HG03159 (cell line): Measurements from ENCODE around the gene GAREM2.

ENCODE experiments used
- ATAC-seq: cut with Tn5 transposase; IDR thresholded peaks from one replicate; pipeline ENCODE4 v1.9.1; 2021; ENCODE audit warnings: mild to moderate bottlenecking, moderate library complexity; ENCODE audit not compliant: unreplicated experiment

The GAREM2 gene

GRCh38 chr2:26169226-26169625 is 3.7 kb upstream of the GAREM2 start:
- ATAC-seq = no peak

GRCh38 chr2:26169681-26170414 is 3.0 kb upstream of the GAREM2 start:
- no peak for ATAC-seq

GRCh38 chr2:26170795-26171194 is 2.1 kb upstream of the GAREM2 start:
- no peak for ATAC-seq

GRCh38 chr2:26172189-26172870 is 558 bp upstream of the GAREM2 start:
- ATAC-seq = no peak

GRCh38 chr2:26173776-26174482 is 1.0 kb downstream of the GAREM2 start:
- no peak for ATAC-seq

- no peak for ATAC-seq
Measured at GRCh38 chr2:26174691-26175465, 2.0 kb downstream of the GAREM2 start.

- ATAC-seq = no peak
Measured at GRCh38 chr2:26175466-26176278, 2.8 kb downstream of the GAREM2 start.

- no peak for ATAC-seq
Measured at GRCh38 chr2:26176279-26176615, 3.4 kb downstream of the GAREM2 start.

- no peak for ATAC-seq
Measured at GRCh38 chr2:26177122-26177521, 4.2 kb downstream of the GAREM2 start.

GRCh38 chr2:26178246-26178645 is 5.4 kb downstream of the GAREM2 start:
- ATAC-seq = no peak

- ATAC-seq = no peak
Measured at GRCh38 chr2:26178746-26179436, 6.0 kb downstream of the GAREM2 start.

- no peak for ATAC-seq
Measured at GRCh38 chr2:26179446-26179913, 6.6 kb downstream of the GAREM2 start.

GRCh38 chr2:26182441-26182840 is 9.6 kb downstream of the GAREM2 start:
- ATAC-seq = no peak

- ATAC-seq = no peak
Measured at GRCh38 chr2:26182887-26183630, 10.2 kb downstream of the GAREM2 start.

- no peak for ATAC-seq
Measured at GRCh38 chr2:26184121-26184520, 11.2 kb downstream of the GAREM2 start.

- peak; percentile 80 for ATAC-seq
Measured at GRCh38 chr2:26184555-26185303, 11.8 kb downstream of the GAREM2 start.

GRCh38 chr2:26185304-26185928 is 12.5 kb downstream of the GAREM2 start:
- ATAC-seq = no peak
